GM10266 (cell line): ENCODE results near the gene GABRB2.

ENCODE experiments used
- DNase-seq: peaks from one replicate; pipeline ENCODE4 v3.0.0; 2012; ENCODE audit errors: extremely low spot score
- TF ChIP-seq, protein P1 (sequence below): IDR thresholded peaks from 2 replicates; pipeline ENCODE4 v1.5.1; 2012; ENCODE audit warnings: mild to moderate bottlenecking, low read depth; ENCODE audit not compliant: control insufficient read depth, insufficient read depth; ENCODE audit errors: missing control alignments

GABRB2 gene

GRCh38 chr5:161278739-161279660 lies 267.5 kb downstream of the GABRB2 start:
- TF ChIP-seq, protein P1, sequence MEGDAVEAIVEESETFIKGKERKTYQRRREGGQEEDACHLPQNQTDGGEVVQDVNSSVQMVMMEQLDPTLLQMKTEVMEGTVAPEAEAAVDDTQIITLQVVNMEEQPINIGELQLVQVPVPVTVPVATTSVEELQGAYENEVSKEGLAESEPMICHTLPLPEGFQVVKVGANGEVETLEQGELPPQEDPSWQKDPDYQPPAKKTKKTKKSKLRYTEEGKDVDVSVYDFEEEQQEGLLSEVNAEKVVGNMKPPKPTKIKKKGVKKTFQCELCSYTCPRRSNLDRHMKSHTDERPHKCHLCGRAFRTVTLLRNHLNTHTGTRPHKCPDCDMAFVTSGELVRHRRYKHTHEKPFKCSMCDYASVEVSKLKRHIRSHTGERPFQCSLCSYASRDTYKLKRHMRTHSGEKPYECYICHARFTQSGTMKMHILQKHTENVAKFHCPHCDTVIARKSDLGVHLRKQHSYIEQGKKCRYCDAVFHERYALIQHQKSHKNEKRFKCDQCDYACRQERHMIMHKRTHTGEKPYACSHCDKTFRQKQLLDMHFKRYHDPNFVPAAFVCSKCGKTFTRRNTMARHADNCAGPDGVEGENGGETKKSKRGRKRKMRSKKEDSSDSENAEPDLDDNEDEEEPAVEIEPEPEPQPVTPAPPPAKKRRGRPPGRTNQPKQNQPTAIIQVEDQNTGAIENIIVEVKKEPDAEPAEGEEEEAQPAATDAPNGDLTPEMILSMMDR: no peak
- DNase-seq: no peak

GRCh38 chr5:161277011-161277410 lies 269.5 kb downstream of the GABRB2 start:
- DNase-seq: no peak
- TF ChIP-seq, protein P1: no peak

DNA sequence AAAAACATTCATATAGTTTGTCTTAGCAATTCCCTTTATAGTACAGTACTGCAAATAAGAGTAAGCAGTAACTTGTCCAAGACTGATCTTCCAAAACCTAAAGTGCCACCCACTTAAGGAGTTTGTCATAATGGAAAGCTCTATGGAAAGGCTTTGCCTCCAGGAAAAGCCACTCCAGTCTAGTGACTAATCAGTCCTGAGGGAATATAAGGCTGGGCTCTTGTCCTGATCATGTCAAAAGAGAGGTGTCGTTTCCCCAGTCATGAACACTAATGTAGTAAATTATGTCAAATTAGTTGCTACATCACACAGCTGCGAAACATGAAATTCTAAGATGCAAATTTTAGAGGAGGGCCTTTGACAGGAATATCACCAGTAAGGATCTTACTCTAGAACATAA lies 271.6 kb downstream of the GABRB2 start:
- TF ChIP-seq, protein P1: no peak

GRCh38 chr5:161273410-161273809 lies 273.1 kb downstream of the GABRB2 start:
- DNase-seq: no peak
- TF ChIP-seq, protein P1: no peak

More for the DNA sequence above, 271.6 kb downstream of the GABRB2 start:
- DNase-seq: no peak

DNA sequence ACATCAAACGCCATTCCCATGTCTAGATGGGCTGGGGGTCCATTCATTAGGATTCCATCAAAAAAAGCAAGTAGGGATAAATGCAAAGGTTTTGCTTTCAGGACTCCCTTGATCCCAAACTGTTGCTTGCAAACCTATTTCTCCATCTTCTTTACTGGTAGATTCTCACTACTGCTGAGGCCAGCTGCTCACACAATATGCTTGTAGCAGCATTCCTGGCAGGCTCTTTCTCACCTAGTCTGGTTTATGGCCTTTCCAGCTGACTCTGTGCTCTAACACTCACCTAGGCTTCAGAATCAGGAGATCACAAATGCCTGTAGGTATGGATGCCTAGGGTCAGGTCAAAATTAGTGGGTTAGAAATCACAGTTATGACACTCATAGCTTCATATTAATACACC lies 274.7 kb downstream of the GABRB2 start:
- TF ChIP-seq, protein P1: no peak
- DNase-seq: no peak

DNA sequence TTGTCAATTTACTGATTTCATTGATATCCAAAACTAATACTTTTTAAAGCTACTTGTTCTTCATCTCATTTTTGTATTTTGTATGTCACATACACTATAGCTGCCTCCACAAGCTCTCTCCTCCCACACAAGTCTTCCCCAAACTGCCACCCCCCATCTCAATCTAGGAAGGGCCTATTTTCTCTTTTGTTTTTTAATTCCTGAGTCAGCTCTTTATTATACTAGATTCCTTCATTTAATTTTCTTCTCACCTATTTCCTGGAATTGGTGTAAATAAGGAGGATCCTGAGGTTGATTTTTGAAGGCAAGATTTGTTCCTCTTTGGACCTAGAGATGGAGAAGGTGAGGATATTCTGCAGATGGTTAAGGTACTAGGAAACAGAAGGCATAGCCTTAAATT lies 277.4 kb downstream of the GABRB2 start:
- no peak for DNase-seq

More for the DNA sequence above, 277.4 kb downstream of the GABRB2 start:
- TF ChIP-seq, protein P1: no peak
